Measurements from ENCODE around the gene SH2D1B.
"Not testable (repeated sequence)": the region's sequence is repeated elsewhere in the genome, so short reads cannot be mapped to it uniquely, and the experiment has no call there.

SH2D1B gene

GRCh38 chr1:162418584-162418983 is 6.6 kb upstream of the SH2D1B start:
- H3K9ac ChIP-seq (ENCODE audit: low read length); H3K9me3 ChIP-seq (ENCODE audit: insufficient read depth, low read depth, low read length); H3K27ac ChIP-seq (ENCODE audit: low read depth, low read length); H2BK12ac ChIP-seq (ENCODE audit: low read length); H3K36me3 ChIP-seq (ENCODE audit: control insufficient read depth in 1 of 2, insufficient read depth in 2 of 2, low read length in 2 of 2); H4K8ac ChIP-seq (ENCODE audit: low read depth, low read length); H4K91ac ChIP-seq (ENCODE audit: low read depth, low read length); H3K23ac ChIP-seq (ENCODE audit: low read length); H3K79me1 ChIP-seq (ENCODE audit: low read length); H2BK5ac ChIP-seq (ENCODE audit: low read depth, low read length, poor library complexity); H3K4me2 ChIP-seq (ENCODE audit: low read length); H3K18ac ChIP-seq (ENCODE audit: low read length); H2AFZ ChIP-seq (ENCODE audit: insufficient read depth, low read length, poor library complexity); H3K4me3 ChIP-seq (ENCODE audit: low read depth, low read length); H3K4ac ChIP-seq (ENCODE audit: low read depth, low read length); H2AK5ac ChIP-seq (ENCODE audit: low read length); H3K4me1 ChIP-seq (ENCODE audit: control insufficient read depth in 1 of 2, insufficient read depth in 2 of 2, low read length in 2 of 2); H4K12ac ChIP-seq (ENCODE audit: low read depth, low read length); H2BK120ac ChIP-seq (ENCODE audit: insufficient read depth, low read length, poor library complexity); H3K14ac ChIP-seq (ENCODE audit: low read length); H3K27me3 ChIP-seq (ENCODE audit: insufficient read depth, low read length); H3K79me2 ChIP-seq (ENCODE audit: control insufficient read depth, insufficient read depth, low read length, poor library complexity); DNase-seq: not testable (repeated sequence)
- WGBS (ENCODE audit: extremely low coverage, insufficient coverage, insufficient read length), result no CpG with 5 or more reads among the region's 7 CpGs

GRCh38 chr1:162417650-162418049 is 5.7 kb upstream of the SH2D1B start:
- Histone ChIP-seq H3K27ac (ENCODE audit: low read depth, low read length) (no peak overlapping the region), H3K27me3 (ENCODE audit: insufficient read depth, low read length) (no peaks in the 10 kb centered on the region), H2BK5ac (ENCODE audit: low read depth, low read length, poor library complexity) (no peak overlapping the region), H3K4me2 (ENCODE audit: low read length) (no peak overlapping the region), H4K8ac (ENCODE audit: low read depth, low read length) (no peak overlapping the region), H2AFZ (ENCODE audit: insufficient read depth, low read length, poor library complexity) (no peak overlapping the region), H3K23ac (ENCODE audit: low read length) (no peak overlapping the region), H3K14ac (ENCODE audit: low read length) (no peak overlapping the region), H2BK120ac (ENCODE audit: insufficient read depth, low read length, poor library complexity) (no peak overlapping the region), H3K9me3 (ENCODE audit: insufficient read depth, low read depth, low read length) (no peaks in the 10 kb centered on the region), H4K91ac (ENCODE audit: low read depth, low read length) (no peak overlapping the region), H3K79me1 (ENCODE audit: low read length) (no peaks in the 10 kb centered on the region), H3K9ac (ENCODE audit: low read length) (no peak overlapping the region), H3K36me3 (ENCODE audit: control insufficient read depth in 1 of 2, insufficient read depth in 2 of 2, low read length in 2 of 2) (no peaks in the 10 kb centered on the region), H4K12ac (ENCODE audit: low read depth, low read length) (no peak overlapping the region), H2BK12ac (ENCODE audit: low read length) (no peak overlapping the region), H3K79me2 (ENCODE audit: control insufficient read depth, insufficient read depth, low read length, poor library complexity) (no peaks in the 10 kb centered on the region), H2AK5ac (ENCODE audit: low read length) (no peak overlapping the region), H3K4me3 (ENCODE audit: low read depth, low read length) (no peak overlapping the region), H3K18ac (ENCODE audit: low read length) (no peak overlapping the region), H3K4me1 (ENCODE audit: control insufficient read depth in 1 of 2, insufficient read depth in 2 of 2, low read length in 2 of 2) (no peaks in the 10 kb centered on the region), H3K4ac (ENCODE audit: low read depth, low read length) (no peak overlapping the region)
- WGBS (ENCODE audit: extremely low coverage, insufficient coverage, insufficient read length), result no CpG with 5 or more reads among the region's 7 CpGs
- DNase-seq, result no peak

- Histone ChIP-seq H3K36me3 (ENCODE audit: control insufficient read depth in 1 of 2, insufficient read depth in 2 of 2, low read length in 2 of 2) (no peaks in the 10 kb centered on the region), H3K27ac (ENCODE audit: low read depth, low read length) (no peak overlapping the region), H3K4me1 (ENCODE audit: control insufficient read depth in 1 of 2, insufficient read depth in 2 of 2, low read length in 2 of 2) (no peaks in the 10 kb centered on the region), H3K27me3 (ENCODE audit: insufficient read depth, low read length) (no peaks in the 10 kb centered on the region), H4K12ac (ENCODE audit: low read depth, low read length) (no peak overlapping the region), H2AFZ (ENCODE audit: insufficient read depth, low read length, poor library complexity) (no peak overlapping the region), H3K79me1 (ENCODE audit: low read length) (no peaks in the 10 kb centered on the region), H2BK5ac (ENCODE audit: low read depth, low read length, poor library complexity) (no peak overlapping the region), H3K14ac (ENCODE audit: low read length) (no peak overlapping the region), H4K91ac (ENCODE audit: low read depth, low read length) (no peak overlapping the region), H3K79me2 (ENCODE audit: control insufficient read depth, insufficient read depth, low read length, poor library complexity) (no peaks in the 10 kb centered on the region), H2BK12ac (ENCODE audit: low read length) (no peak overlapping the region), H3K4me2 (ENCODE audit: low read length) (no peak overlapping the region), H3K9ac (ENCODE audit: low read length) (no peak overlapping the region), H4K8ac (ENCODE audit: low read depth, low read length) (no peak overlapping the region), H3K18ac (ENCODE audit: low read length) (no peak overlapping the region), H3K4me3 (ENCODE audit: low read depth, low read length) (no peak overlapping the region), H3K9me3 (ENCODE audit: insufficient read depth, low read depth, low read length) (no peaks in the 10 kb centered on the region), H3K23ac (ENCODE audit: low read length) (no peak overlapping the region), H2AK5ac (ENCODE audit: low read length) (no peak overlapping the region), H2BK120ac (ENCODE audit: insufficient read depth, low read length, poor library complexity) (no peak overlapping the region), H3K4ac (ENCODE audit: low read depth, low read length) (no peak overlapping the region)
- no CpG with 5 or more reads among the region's 2 CpGs for WGBS (ENCODE audit: extremely low coverage, insufficient coverage, insufficient read length)
- DNase-seq, result no peak
Observed at GRCh38 chr1:162416909-162417308, 5.0 kb upstream of the SH2D1B start.

- H2BK12ac ChIP-seq (ENCODE audit: low read length), result no peak overlapping the region
- H3K4me2 ChIP-seq (ENCODE audit: low read length), result no peak overlapping the region
- no peak overlapping the region for H2AK5ac ChIP-seq (ENCODE audit: low read length)
- no peak overlapping the region for H2BK5ac ChIP-seq (ENCODE audit: low read depth, low read length, poor library complexity)
- H3K9ac ChIP-seq (ENCODE audit: low read length), result no peak overlapping the region
- H4K12ac ChIP-seq (ENCODE audit: low read depth, low read length), result no peak overlapping the region
- no peaks in the 10 kb centered on the region for H3K4me1 ChIP-seq (ENCODE audit: control insufficient read depth in 1 of 2, insufficient read depth in 2 of 2, low read length in 2 of 2)
- no peak overlapping the region for H3K23ac ChIP-seq (ENCODE audit: low read length)
- no peak overlapping the region for H4K91ac ChIP-seq (ENCODE audit: low read depth, low read length)
- H2AFZ ChIP-seq (ENCODE audit: insufficient read depth, low read length, poor library complexity), result no peak overlapping the region
- no peak overlapping the region for H3K14ac ChIP-seq (ENCODE audit: low read length)
- H3K27ac ChIP-seq (ENCODE audit: low read depth, low read length), result no peak overlapping the region
- H4K8ac ChIP-seq (ENCODE audit: low read depth, low read length), result no peak overlapping the region
- H3K4me3 ChIP-seq (ENCODE audit: low read depth, low read length), result no peak overlapping the region
- DNase-seq, result no peak
- H2BK120ac ChIP-seq (ENCODE audit: insufficient read depth, low read length, poor library complexity), result no peak overlapping the region
- H3K18ac ChIP-seq (ENCODE audit: low read length), result no peak overlapping the region
- no peak overlapping the region for H3K4ac ChIP-seq (ENCODE audit: low read depth, low read length)
- no peaks in the 10 kb centered on the region for H3K79me1 ChIP-seq (ENCODE audit: low read length)
- no peaks in the 10 kb centered on the region for H3K79me2 ChIP-seq (ENCODE audit: control insufficient read depth, insufficient read depth, low read length, poor library complexity)
- no peaks in the 10 kb centered on the region for H3K9me3 ChIP-seq (ENCODE audit: insufficient read depth, low read depth, low read length)
- no peaks in the 10 kb centered on the region for H3K27me3 ChIP-seq (ENCODE audit: insufficient read depth, low read length)
- H3K36me3 ChIP-seq (ENCODE audit: control insufficient read depth in 1 of 2, insufficient read depth in 2 of 2, low read length in 2 of 2), result no peaks in the 10 kb centered on the region
Observed at GRCh38 chr1:162416215-162416614, 4.3 kb upstream of the SH2D1B start.
